Suprapubic skin (tissue), 4 donors: Measurements from ENCODE around the gene SCAF1.

ENCODE experiments used
- CTCF ChIP-seq, 2 donors: fragments of 200-600 bp in 1 of 2; fragments of 450-650 bp in 1 of 2; sonication (generic) in 1 of 2; IDR thresholded peaks; one replicate each; pipeline ENCODE4 v1.5.1; 2016 to 2019; ENCODE audit warnings: antibody characterized with exemption in 2 of 2, mild to moderate bottlenecking in 1 of 2, moderate library complexity in 1 of 2
- EP300 ChIP-seq: sonication (generic); formaldehyde crosslinking; IDR thresholded peaks from one replicate; pipeline ENCODE4 v1.6.1; 2017; ENCODE audit warnings: antibody characterized with exemption
- POLR2A ChIP-seq, 2 donors: fragments of 450-650 bp; IDR thresholded peaks; one replicate each; pipeline ENCODE4 v1.6.1; 2017; ENCODE audit warnings: antibody characterized with exemption in 2 of 2, mild to moderate bottlenecking in 2 of 2, moderate library complexity in 2 of 2
- POLR2AphosphoS5 ChIP-seq, 3 donors: sonication (generic); formaldehyde crosslinking; IDR thresholded peaks; one replicate each; pipeline ENCODE4 v1.6.1; 2017; ENCODE audit warnings: antibody characterized with exemption in 3 of 3

GRCh38 chr19:49595819-49596404 is 46.1 kb upstream of the SCAF1 start:
- no peak for TF ChIP-seq POLR2AphosphoS5 (IDR thresholded peaks at IDR 0.05)
- no peak for TF ChIP-seq CTCF (IDR thresholded peaks at IDR 0.05)
- TF ChIP-seq POLR2A (IDR thresholded peaks at IDR 0.05), result no peak
- TF ChIP-seq EP300, result no peak
